Measurements from ENCODE around the gene XRCC3.

DNA sequence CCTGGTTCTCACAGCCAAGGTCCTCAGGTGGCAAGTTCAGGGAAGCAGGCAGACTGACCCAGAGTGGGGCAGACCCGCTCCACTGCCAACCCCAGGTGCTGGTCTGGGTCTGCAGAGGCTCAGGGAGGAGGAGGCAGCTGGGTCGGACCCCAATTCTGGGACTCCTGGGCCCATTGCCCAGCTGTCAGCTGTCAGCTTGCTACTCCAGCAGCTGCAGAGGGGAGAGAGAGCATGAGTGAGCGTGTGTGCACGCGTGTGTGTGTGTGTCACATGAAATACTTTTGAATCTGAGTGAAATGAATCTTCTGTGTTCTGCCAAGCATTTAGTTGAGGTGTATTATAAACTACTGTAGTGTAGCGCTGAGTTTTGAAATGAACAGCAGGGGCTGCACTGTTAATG lies 30.8 kb downstream of the XRCC3 start:
- TF ChIP-seq, protein P1, sequence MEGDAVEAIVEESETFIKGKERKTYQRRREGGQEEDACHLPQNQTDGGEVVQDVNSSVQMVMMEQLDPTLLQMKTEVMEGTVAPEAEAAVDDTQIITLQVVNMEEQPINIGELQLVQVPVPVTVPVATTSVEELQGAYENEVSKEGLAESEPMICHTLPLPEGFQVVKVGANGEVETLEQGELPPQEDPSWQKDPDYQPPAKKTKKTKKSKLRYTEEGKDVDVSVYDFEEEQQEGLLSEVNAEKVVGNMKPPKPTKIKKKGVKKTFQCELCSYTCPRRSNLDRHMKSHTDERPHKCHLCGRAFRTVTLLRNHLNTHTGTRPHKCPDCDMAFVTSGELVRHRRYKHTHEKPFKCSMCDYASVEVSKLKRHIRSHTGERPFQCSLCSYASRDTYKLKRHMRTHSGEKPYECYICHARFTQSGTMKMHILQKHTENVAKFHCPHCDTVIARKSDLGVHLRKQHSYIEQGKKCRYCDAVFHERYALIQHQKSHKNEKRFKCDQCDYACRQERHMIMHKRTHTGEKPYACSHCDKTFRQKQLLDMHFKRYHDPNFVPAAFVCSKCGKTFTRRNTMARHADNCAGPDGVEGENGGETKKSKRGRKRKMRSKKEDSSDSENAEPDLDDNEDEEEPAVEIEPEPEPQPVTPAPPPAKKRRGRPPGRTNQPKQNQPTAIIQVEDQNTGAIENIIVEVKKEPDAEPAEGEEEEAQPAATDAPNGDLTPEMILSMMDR (conservative IDR thresholded peaks at IDR 0.05; ENCODE audit: low read depth, low read length): no peak
- TF ChIP-seq EZH2 (IDR thresholded peaks at IDR 0.05; ENCODE audit: low read length, unreplicated experiment): no peak
